Keratinocyte (primary cell): ENCODE measurements around the gene CD248. TPM values are rescaled to one million over a fixed set of nuclear protein-coding genes. Genes with fewer than 3 reads are reported as not detected.

ENCODE experiments used
- DNase-seq: peaks from one replicate; pipeline ENCODE4 v3.0.0-alpha.2; 2011; ENCODE audit warnings: low read depth, missing footprints, low spot score
- FAIRE-seq: peaks from 2 replicates; lab custom pipeline; 2011; peaks lifted over from hg19 to GRCh38; lab: Jason Lieb, UNC
- H2AFZ ChIP-seq: 2 replicates; pipeline ENCODE4 v1.6.0; 2012; ENCODE audit warnings: low read length, control low read depth, inconsistent platforms; ENCODE audit not compliant: control insufficient read depth
- H3K27ac ChIP-seq: 2 replicates; pipeline ENCODE4 v1.5.1; 2011; ENCODE audit warnings: low read length; ENCODE audit not compliant: control insufficient read depth, insufficient read depth
- H3K27me3 ChIP-seq: 3 replicates; pipeline ENCODE4 v1.6.0; 2011; ENCODE audit warnings: low read length; ENCODE audit not compliant: control insufficient read depth, insufficient read depth; ENCODE audit errors: extremely low read depth
- H3K36me3 ChIP-seq, 2 experiments: 2 replicates in 1 of 2; 3 replicates in 1 of 2; pipeline ENCODE4 v1.5.1; 2011; ENCODE audit warnings: low read length in 2 of 2, mild to moderate bottlenecking in 1 of 2; ENCODE audit not compliant: control insufficient read depth in 2 of 2, insufficient read depth in 2 of 2; ENCODE audit errors: extremely low read depth in 1 of 2
- H3K4me1 ChIP-seq: 3 replicates; pipeline ENCODE4 v1.5.1; 2011; ENCODE audit warnings: low read length; ENCODE audit not compliant: control insufficient read depth, insufficient read depth; ENCODE audit errors: extremely low read depth
- H3K4me2 ChIP-seq: 3 replicates; pipeline ENCODE4 v1.6.0; 2011; ENCODE audit warnings: low read depth, low read length; ENCODE audit not compliant: control insufficient read depth, insufficient read depth; ENCODE audit errors: extremely low read depth
- H3K4me3 ChIP-seq, 3 experiments: fragments of 200-600 bp in 1 of 3; sonication (generic) in 1 of 3; 2 replicates in 2 of 3; 3 replicates in 1 of 3; pipeline ENCODE4 v1.5.1; 2011 to 2016; ENCODE audit warnings: low read length in 3 of 3, mild to moderate bottlenecking in 3 of 3, control low read depth in 2 of 3, inconsistent platforms in 1 of 3, low read depth in 1 of 3, mixed read lengths in 1 of 3, mixed run types in 1 of 3, moderate library complexity in 1 of 3; ENCODE audit not compliant: control insufficient read depth in 2 of 3, insufficient read depth in 2 of 3; ENCODE audit errors: extremely low read depth in 1 of 3
- H3K79me2 ChIP-seq: 2 replicates; pipeline ENCODE4 v1.6.0; 2012; ENCODE audit warnings: low read length; ENCODE audit not compliant: control insufficient read depth, insufficient read depth
- H3K9ac ChIP-seq: 3 replicates; pipeline ENCODE4 v1.6.0; 2011; ENCODE audit warnings: low read length; ENCODE audit not compliant: control insufficient read depth, insufficient read depth; ENCODE audit errors: extremely low read depth
- H3K9me1 ChIP-seq: 3 replicates; pipeline ENCODE4 v1.6.0; 2011; ENCODE audit warnings: low read length; ENCODE audit not compliant: control insufficient read depth, insufficient read depth; ENCODE audit errors: extremely low read depth
- H3K9me3 ChIP-seq: 2 replicates; pipeline ENCODE4 v1.5.1; 2012; ENCODE audit warnings: low read depth, low read length; ENCODE audit not compliant: control insufficient read depth
- H4K20me1 ChIP-seq: 3 replicates; pipeline ENCODE4 v1.6.0; 2011; ENCODE audit warnings: low read length; ENCODE audit not compliant: control insufficient read depth, insufficient read depth; ENCODE audit errors: extremely low read depth
- EZH2 ChIP-seq: IDR thresholded peaks from one replicate; pipeline ENCODE4 v1.6.1; 2012; ENCODE audit warnings: inconsistent platforms, mild to moderate bottlenecking, low read length, moderate library complexity
- dilution Hi-C: fragments of 300-500 bp; cut with MboI; formaldehyde crosslinking; loops from one replicate; pipeline ENCODE4 v1.7.0; 2020; ENCODE audit warnings: low sequenced_read_pairs; ENCODE audit not compliant: extremely low pct_ligation_motif_present
- polyA plus RNA-seq, 5 experiments: library from polyadenylated mRNA; depleted of rRNA in 3 of 5; stranded (reverse) in 3 of 5; stranded (forward) in 1 of 5; unstranded in 1 of 5; fragments of >200 nt; gene quantifications; 1 replicate in 1 of 5; 2 replicates in 3 of 5; 3 replicates in 1 of 5; pipeline versions ENCODE4 v1.2.1 to v1.2.3, GENCODE V29; 2011 to 2012; ENCODE audit warnings: missing spikeins in 2 of 5, low read depth in 1 of 5, low replicate concordance in 1 of 5
- TF ChIP-seq, protein P1 (sequence below), 3 experiments: IDR thresholded peaks in 1 of 3; conservative IDR thresholded peaks in 1 of 3; optimal IDR thresholded peaks in 1 of 3; 2 replicates in 2 of 3; 3 replicates in 1 of 3; pipeline versions ENCODE3 to v1.5.1; 2011; ENCODE audit warnings: low read length in 3 of 3, mild to moderate bottlenecking in 3 of 3, moderate library complexity in 2 of 3, control low read depth in 1 of 3, inconsistent platforms in 1 of 3; ENCODE audit not compliant: insufficient read depth in 2 of 3; ENCODE audit errors: extremely low read depth in 1 of 3

The CD248 gene
- polyA plus RNA-seq, 1 donor (not counting 4 experiments of a cell fraction or from before 2014, with no cell fraction given) = 0.12 TPM

DNA sequence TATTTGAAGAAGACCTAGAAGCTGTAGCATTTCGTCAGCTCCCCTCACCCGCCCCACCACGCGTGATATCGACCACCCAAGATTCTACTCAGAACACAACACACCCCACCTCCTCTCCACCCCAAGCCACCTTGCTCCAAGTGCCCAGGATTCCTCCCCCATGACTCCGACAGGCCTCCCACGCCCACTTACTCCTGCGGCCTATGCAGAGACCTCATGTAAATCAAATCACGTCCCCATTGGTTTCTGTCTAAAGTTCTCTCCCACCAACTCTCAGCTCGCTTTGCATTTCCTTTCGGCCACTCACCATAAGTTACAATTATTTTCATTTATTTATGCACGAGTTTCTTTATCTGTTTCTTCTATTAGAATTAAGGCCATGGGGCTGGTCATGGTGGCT is 14.2 kb downstream of the CD248 start:
- no peaks in the 10 kb centered on the region for H3K9me1 ChIP-seq
- H3K4me2 ChIP-seq = no peak overlapping the region
- H3K9ac ChIP-seq = no peak overlapping the region
- no peak for TF ChIP-seq EZH2
- TF ChIP-seq, protein P1, sequence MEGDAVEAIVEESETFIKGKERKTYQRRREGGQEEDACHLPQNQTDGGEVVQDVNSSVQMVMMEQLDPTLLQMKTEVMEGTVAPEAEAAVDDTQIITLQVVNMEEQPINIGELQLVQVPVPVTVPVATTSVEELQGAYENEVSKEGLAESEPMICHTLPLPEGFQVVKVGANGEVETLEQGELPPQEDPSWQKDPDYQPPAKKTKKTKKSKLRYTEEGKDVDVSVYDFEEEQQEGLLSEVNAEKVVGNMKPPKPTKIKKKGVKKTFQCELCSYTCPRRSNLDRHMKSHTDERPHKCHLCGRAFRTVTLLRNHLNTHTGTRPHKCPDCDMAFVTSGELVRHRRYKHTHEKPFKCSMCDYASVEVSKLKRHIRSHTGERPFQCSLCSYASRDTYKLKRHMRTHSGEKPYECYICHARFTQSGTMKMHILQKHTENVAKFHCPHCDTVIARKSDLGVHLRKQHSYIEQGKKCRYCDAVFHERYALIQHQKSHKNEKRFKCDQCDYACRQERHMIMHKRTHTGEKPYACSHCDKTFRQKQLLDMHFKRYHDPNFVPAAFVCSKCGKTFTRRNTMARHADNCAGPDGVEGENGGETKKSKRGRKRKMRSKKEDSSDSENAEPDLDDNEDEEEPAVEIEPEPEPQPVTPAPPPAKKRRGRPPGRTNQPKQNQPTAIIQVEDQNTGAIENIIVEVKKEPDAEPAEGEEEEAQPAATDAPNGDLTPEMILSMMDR (optimal IDR thresholded peaks at IDR 0.05 in 1 of 3, IDR thresholded peaks at IDR 0.05 in 1 of 3, conservative IDR thresholded peaks at IDR 0.05 in 1 of 3; ENCODE audit: extremely low read depth in 1 of 3, insufficient read depth in 2 of 3, low read length in 3 of 3) = no peak
- no peaks in the 10 kb centered on the region for H3K27me3 ChIP-seq
- no peaks in the 10 kb centered on the region for H3K9me3 ChIP-seq
- no peaks in the 10 kb centered on the region for H3K36me3 ChIP-seq
- no peak for FAIRE-seq
- DNase-seq = no peak
- no peak overlapping the region for H2AFZ ChIP-seq
- H3K4me3 ChIP-seq = no peak overlapping the region
- no peaks in the 10 kb centered on the region for H4K20me1 ChIP-seq
- H3K79me2 ChIP-seq = no peaks in the 10 kb centered on the region
- no peaks in the 10 kb centered on the region for H3K4me1 ChIP-seq
- dilution Hi-C loops = no loop called here
- no peak overlapping the region for H3K27ac ChIP-seq

DNA sequence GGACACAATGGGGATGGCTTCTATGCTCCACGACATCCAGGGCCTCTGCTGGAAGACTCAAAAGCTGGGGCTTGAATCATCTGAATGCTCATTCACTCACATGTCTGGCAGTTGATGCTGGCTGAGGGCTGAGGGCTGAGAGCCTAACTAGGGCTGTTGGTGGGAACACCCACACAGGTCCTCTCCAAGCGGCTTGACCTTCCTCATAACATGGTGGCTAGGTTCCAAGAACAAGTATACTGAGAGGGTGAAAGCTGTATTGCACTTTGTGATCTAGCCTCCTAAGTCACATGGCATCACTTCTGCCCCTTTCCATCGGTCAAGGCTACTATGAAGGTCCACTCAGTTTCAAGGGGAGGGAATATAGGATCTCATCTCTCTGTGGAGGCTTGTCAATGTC is 17.7 kb downstream of the CD248 start:
- Histone ChIP-seq H3K9ac (no peak overlapping the region), H3K79me2 (no peaks in the 10 kb centered on the region), H3K27ac (no peak overlapping the region), H3K4me2 (no peak overlapping the region), H3K9me3 (no peaks in the 10 kb centered on the region), H2AFZ (no peak overlapping the region), H3K4me1 (no peaks in the 10 kb centered on the region), H3K9me1 (no peaks in the 10 kb centered on the region), H4K20me1 (no peaks in the 10 kb centered on the region), H3K36me3 (no peaks in the 10 kb centered on the region), H3K27me3 (peaks cover 3% of the 10 kb centered on the region), H3K4me3 (no peak overlapping the region)
- dilution Hi-C loops = no loop called here
- FAIRE-seq = no peak
- no peak for DNase-seq
- TF ChIP-seq EZH2 = no peak
- TF ChIP-seq, protein P1 (optimal IDR thresholded peaks at IDR 0.05 in 1 of 3, IDR thresholded peaks at IDR 0.05 in 1 of 3, conservative IDR thresholded peaks at IDR 0.05 in 1 of 3; ENCODE audit: extremely low read depth in 1 of 3, insufficient read depth in 2 of 3, low read length in 3 of 3) = no peak
